Measurements from ENCODE around the gene ZNF654.
"Not testable (repeated sequence)": the region's sequence is repeated elsewhere in the genome, so short reads cannot be mapped to it uniquely, and the experiment has no call there.

ZNF654 gene

GRCh38 chr3:88149509-88150362 is 90.7 kb downstream of the ZNF654 start, which contains the start of gene C3orf38:
TSS of gene C3orf38 (plus strand) at chr3:88149959. CDS start at chr3:88150053, 94 bp downstream.
- Histone ChIP-seq H3K9ac (ENCODE audit: low read length) (peak within 1 kb of the TSS; percentile 58), H3K27me3 (ENCODE audit: control insufficient read depth, insufficient read depth, low read length) (no peaks in the 10 kb centered on the region), H3K4me1 (ENCODE audit: control insufficient read depth, insufficient read depth, low read length) (peaks cover 10% of the 10 kb centered on the region), H3K4me3 (ENCODE audit: low read length) (peak within 1 kb of the TSS; percentile 92), H3K27ac (ENCODE audit: low read depth, low read length) (peak within 1 kb of the TSS; percentile 88), H3K36me3 (ENCODE audit: control insufficient read depth, insufficient read depth, low read length) (no peaks in the 10 kb centered on the region)

DNA sequence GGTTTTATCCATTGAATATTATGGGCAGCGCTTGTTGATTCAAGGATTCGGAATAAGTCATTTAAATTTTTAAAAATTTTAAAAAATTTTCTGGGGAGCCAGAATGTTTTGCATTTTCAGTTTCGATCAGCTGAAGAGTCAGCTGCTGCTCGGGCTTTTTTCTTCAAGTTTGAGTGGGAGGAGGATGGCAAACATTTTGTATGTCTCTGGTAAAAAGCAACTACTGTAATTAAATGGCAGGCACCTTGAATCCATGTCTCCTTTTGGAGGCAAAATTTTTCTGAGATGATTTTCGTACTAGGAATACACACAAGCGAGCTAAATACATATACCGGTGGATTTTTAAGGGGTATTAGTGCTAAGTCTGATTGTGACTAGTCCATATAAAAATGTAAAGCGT is 91.3 kb downstream of the ZNF654 start:
- peaks cover 10% of the 10 kb centered on the region for H3K4me1 ChIP-seq (ENCODE audit: control insufficient read depth, insufficient read depth, low read length)
- no peaks in the 10 kb centered on the region for H3K36me3 ChIP-seq (ENCODE audit: control insufficient read depth, insufficient read depth, low read length)
- peak overlapping the region; percentile 58 for H3K9ac ChIP-seq (ENCODE audit: low read length)

GRCh38 chr3:88150806-88151205 is 91.8 kb downstream of the ZNF654 start:
- H3K4me3 ChIP-seq (ENCODE audit: low read length) = peak overlapping the region; percentile 92
- H3K9ac ChIP-seq (ENCODE audit: low read length) = no peak overlapping the region
- H3K27ac ChIP-seq (ENCODE audit: low read depth, low read length) = no peak overlapping the region
- H3K36me3 ChIP-seq (ENCODE audit: control insufficient read depth, insufficient read depth, low read length) = no peaks in the 10 kb centered on the region
- no peaks in the 10 kb centered on the region for H3K27me3 ChIP-seq (ENCODE audit: control insufficient read depth, insufficient read depth, low read length)
- peaks cover 10% of the 10 kb centered on the region for H3K4me1 ChIP-seq (ENCODE audit: control insufficient read depth, insufficient read depth, low read length)

More for the DNA sequence above, 91.3 kb downstream of the ZNF654 start:
- Histone ChIP-seq H3K27ac (ENCODE audit: low read depth, low read length) (peak overlapping the region; percentile 88), H3K27me3 (ENCODE audit: control insufficient read depth, insufficient read depth, low read length) (no peaks in the 10 kb centered on the region), H3K4me3 (ENCODE audit: low read length) (peak overlapping the region; percentile 92)

GRCh38 chr3:88151358-88151757 is 92.3 kb downstream of the ZNF654 start:
- Histone ChIP-seq H3K36me3 (ENCODE audit: control insufficient read depth, insufficient read depth, low read length) (peaks cover 5% of the 10 kb centered on the region), H3K27me3 (ENCODE audit: control insufficient read depth, insufficient read depth, low read length) (no peaks in the 10 kb centered on the region), H3K27ac (ENCODE audit: low read depth, low read length) (no peak overlapping the region), H3K4me1 (ENCODE audit: control insufficient read depth, insufficient read depth, low read length) (peaks cover 10% of the 10 kb centered on the region), H3K4me3 (ENCODE audit: low read length) (peak overlapping the region; percentile 92), H3K9ac (ENCODE audit: low read length) (no peak overlapping the region)

DNA sequence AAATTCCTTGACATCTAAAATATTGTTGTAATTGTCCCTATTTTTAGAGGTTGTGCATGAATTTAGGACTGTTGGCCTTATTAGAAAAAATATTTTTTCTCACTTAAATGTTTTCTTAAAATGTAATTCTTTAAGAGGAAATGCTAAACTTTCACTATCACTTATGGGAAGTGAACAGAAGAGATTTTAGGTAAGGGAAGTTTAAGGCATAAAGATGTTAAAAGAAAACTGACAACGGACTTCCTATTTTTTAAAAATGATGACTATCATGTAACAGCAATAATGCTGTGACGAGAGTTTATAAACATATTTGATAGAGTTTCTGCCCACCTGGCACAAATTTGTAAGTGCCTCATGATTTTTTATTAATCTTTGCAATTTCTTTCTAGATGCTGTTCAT is 93.8 kb downstream of the ZNF654 start:
- Histone ChIP-seq H3K4me3 (ENCODE audit: low read length) (no peak overlapping the region), H3K4me1 (ENCODE audit: control insufficient read depth, insufficient read depth, low read length) (peaks cover 13% of the 10 kb centered on the region), H3K36me3 (ENCODE audit: control insufficient read depth, insufficient read depth, low read length) (peaks cover 7% of the 10 kb centered on the region), H3K27me3 (ENCODE audit: control insufficient read depth, insufficient read depth, low read length) (no peaks in the 10 kb centered on the region), H3K9ac (ENCODE audit: low read length) (no peak overlapping the region), H3K27ac (ENCODE audit: low read depth, low read length) (no peak overlapping the region)

- Histone ChIP-seq H3K27ac (ENCODE audit: low read depth, low read length) (no peak overlapping the region), H3K4me3 (ENCODE audit: low read length) (no peak overlapping the region), H3K4me1 (ENCODE audit: control insufficient read depth, insufficient read depth, low read length) (no peaks in the 10 kb centered on the region), H3K27me3 (ENCODE audit: control insufficient read depth, insufficient read depth, low read length) (no peaks in the 10 kb centered on the region), H3K9ac (ENCODE audit: low read length) (no peak overlapping the region), H3K36me3 (ENCODE audit: control insufficient read depth, insufficient read depth, low read length) (no peaks in the 10 kb centered on the region)
These were observed 107.4 kb downstream of the ZNF654 start for GRCh38 chr3:88166419-88166971.

DNA sequence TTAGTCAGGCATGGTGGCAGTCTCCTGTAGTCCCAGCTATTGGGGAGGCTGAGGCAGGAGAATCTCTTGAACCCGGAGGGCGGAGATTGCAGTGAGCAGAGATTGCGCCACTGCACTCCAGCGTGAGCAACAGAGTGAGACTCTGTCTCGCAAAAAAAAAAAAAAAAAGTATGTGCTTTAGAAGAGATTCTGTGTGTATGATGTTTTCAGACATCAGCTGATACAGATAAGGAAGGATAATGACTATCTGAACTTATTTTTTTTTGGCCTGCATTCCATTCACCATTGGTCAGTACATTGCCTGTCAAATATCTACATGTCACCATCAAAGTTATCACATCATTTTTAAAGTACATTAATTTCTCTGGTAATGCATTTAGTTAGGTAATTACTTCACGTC is 108.1 kb downstream of the ZNF654 start:
- H3K27ac ChIP-seq (ENCODE audit: low read depth, low read length) = no peak overlapping the region
- no peak overlapping the region for H3K4me3 ChIP-seq (ENCODE audit: low read length)
- H3K4me1 ChIP-seq (ENCODE audit: control insufficient read depth, insufficient read depth, low read length) = no peaks in the 10 kb centered on the region
- H3K27me3 ChIP-seq (ENCODE audit: control insufficient read depth, insufficient read depth, low read length) = no peaks in the 10 kb centered on the region
- H3K36me3 ChIP-seq (ENCODE audit: control insufficient read depth, insufficient read depth, low read length) = no peaks in the 10 kb centered on the region
- H3K9ac ChIP-seq (ENCODE audit: low read length) = no peak overlapping the region

GRCh38 chr3:88167704-88168103 is 108.6 kb downstream of the ZNF654 start:
- no peaks in the 10 kb centered on the region for H3K4me1 ChIP-seq (ENCODE audit: control insufficient read depth, insufficient read depth, low read length)
- H3K4me3 ChIP-seq (ENCODE audit: low read length) = no peak overlapping the region
- no peaks in the 10 kb centered on the region for H3K36me3 ChIP-seq (ENCODE audit: control insufficient read depth, insufficient read depth, low read length)
- no peak overlapping the region for H3K9ac ChIP-seq (ENCODE audit: low read length)
- no peak overlapping the region for H3K27ac ChIP-seq (ENCODE audit: low read depth, low read length)
- H3K27me3 ChIP-seq (ENCODE audit: control insufficient read depth, insufficient read depth, low read length) = no peaks in the 10 kb centered on the region

DNA sequence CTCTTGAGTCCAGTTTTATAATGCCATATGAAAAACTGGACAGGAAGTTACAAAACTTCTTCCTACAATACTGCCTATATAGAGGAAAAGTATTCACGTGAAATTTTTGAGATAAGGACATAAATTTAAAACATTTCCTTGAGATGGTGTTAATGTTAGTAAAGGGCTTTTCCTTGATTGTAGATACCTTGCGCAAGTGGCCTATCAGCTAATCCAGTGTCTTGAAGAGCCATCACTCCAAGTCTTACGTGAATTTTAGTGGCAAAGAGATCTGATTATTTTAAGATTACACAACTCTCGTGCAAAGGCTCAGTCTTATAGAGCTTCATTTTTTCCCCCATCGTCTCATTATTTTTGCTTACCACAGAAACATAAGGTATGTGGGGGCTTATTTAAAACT is 109.1 kb downstream of the ZNF654 start:
- H3K36me3 ChIP-seq (ENCODE audit: control insufficient read depth, insufficient read depth, low read length) = no peaks in the 10 kb centered on the region
- H3K4me3 ChIP-seq (ENCODE audit: low read length) = no peak overlapping the region
- H3K27ac ChIP-seq (ENCODE audit: low read depth, low read length) = no peak overlapping the region
- H3K4me1 ChIP-seq (ENCODE audit: control insufficient read depth, insufficient read depth, low read length) = no peaks in the 10 kb centered on the region
- H3K27me3 ChIP-seq (ENCODE audit: control insufficient read depth, insufficient read depth, low read length) = no peaks in the 10 kb centered on the region
- no peak overlapping the region for H3K9ac ChIP-seq (ENCODE audit: low read length)

- no peak overlapping the region for H3K9ac ChIP-seq (ENCODE audit: low read length)
- H3K36me3 ChIP-seq (ENCODE audit: control insufficient read depth, insufficient read depth, low read length) = no peaks in the 10 kb centered on the region
- no peaks in the 10 kb centered on the region for H3K4me1 ChIP-seq (ENCODE audit: control insufficient read depth, insufficient read depth, low read length)
- H3K4me3 ChIP-seq (ENCODE audit: low read length) = no peak overlapping the region
- H3K27me3 ChIP-seq (ENCODE audit: control insufficient read depth, insufficient read depth, low read length) = no peaks in the 10 kb centered on the region
- H3K27ac ChIP-seq (ENCODE audit: low read depth, low read length) = no peak overlapping the region
These were observed 121.4 kb downstream of the ZNF654 start for GRCh38 chr3:88180398-88180999.

DNA sequence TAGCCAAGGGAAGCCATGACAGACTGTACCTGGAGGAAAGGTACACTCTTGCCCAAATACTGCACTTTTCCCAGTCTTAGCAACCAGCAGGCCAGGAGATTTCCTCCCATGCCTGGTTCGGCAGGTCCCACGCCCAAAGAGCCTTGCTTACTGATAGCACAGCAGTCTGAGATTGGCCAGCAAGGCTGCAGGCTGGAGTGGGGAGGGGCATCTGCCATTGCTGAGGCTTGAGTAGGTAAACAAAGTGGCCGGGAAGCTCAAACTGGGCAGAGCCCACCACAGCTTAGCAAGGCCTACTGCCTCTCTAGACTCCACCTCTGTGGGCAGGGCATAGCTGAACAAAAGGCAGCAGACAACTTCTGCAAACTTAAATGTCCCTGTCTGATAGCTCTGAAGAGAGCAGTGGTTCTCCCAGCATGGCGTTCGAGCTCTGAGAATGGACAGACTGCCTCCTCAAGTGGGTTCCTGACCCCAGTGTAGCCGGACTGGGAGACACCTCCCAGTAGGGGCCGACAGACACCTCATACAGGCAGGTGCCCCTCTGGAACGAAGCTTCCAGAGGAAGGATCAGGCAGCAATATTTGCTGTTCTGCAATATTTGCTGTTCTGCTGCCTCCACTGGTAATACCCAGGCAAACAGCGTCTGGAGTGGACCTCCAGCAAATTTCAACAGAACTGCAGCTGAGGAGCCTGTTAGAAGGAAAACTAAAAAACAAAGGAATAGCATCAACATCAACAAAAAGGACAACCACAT is 123.3 kb downstream of the ZNF654 start:
- H3K9ac ChIP-seq (ENCODE audit: low read length); H3K4me3 ChIP-seq (ENCODE audit: low read length); H3K36me3 ChIP-seq (ENCODE audit: control insufficient read depth, insufficient read depth, low read length); H3K4me1 ChIP-seq (ENCODE audit: control insufficient read depth, insufficient read depth, low read length); H3K27me3 ChIP-seq (ENCODE audit: control insufficient read depth, insufficient read depth, low read length); H3K27ac ChIP-seq (ENCODE audit: low read depth, low read length): not testable (repeated sequence)

DNA sequence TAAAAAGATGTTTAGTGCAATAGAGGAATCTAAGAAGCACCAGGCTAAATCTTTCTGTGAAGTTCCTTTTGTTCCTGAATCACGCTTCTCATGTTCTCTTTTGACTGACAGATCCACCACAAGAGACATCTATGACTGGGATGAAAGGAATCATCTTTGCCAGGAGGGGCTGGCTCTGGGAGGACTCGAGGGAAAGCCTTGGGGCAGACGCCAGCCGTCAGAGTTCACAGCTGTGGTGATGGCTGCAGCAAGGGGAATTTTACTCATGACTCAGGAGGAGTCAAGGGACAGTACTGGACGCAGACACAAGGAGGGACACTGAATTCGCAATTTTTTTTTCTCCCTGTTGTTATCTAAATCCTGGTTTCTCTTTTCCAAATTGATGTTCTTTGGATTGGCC is 129.4 kb downstream of the ZNF654 start:
- Histone ChIP-seq H3K4me3 (ENCODE audit: low read length) (no peak overlapping the region), H3K4me1 (ENCODE audit: control insufficient read depth, insufficient read depth, low read length) (no peaks in the 10 kb centered on the region), H3K9ac (ENCODE audit: low read length) (no peak overlapping the region), H3K27me3 (ENCODE audit: control insufficient read depth, insufficient read depth, low read length) (no peaks in the 10 kb centered on the region), H3K27ac (ENCODE audit: low read depth, low read length) (no peak overlapping the region), H3K36me3 (ENCODE audit: control insufficient read depth, insufficient read depth, low read length) (no peaks in the 10 kb centered on the region)

Measured in rectal smooth muscle tissue (tissue), 1 donor.